ENCODE data around the gene CTIF.

CTIF gene

GRCh38 chr18:48612511-48612910, 73.7 kb downstream of the CTIF start:
- Histone ChIP-seq H3K36me3 (no peaks in the 10 kb centered on the region), H3K4me3 (ENCODE audit: low read depth, low read length) (no peak overlapping the region), H3K9me3 (no peaks in the 10 kb centered on the region), H3K4me1 (no peaks in the 10 kb centered on the region), H3K27me3 (no peaks in the 10 kb centered on the region)
- DNase-seq, result no peak
- no peak for TF ChIP-seq CTCF (IDR thresholded peaks at IDR 0.05; ENCODE audit: low read depth, low read length)

- no peak for DNase-seq
- Histone ChIP-seq H3K4me3 (ENCODE audit: low read depth, low read length) (no peak overlapping the region), H3K9me3 (no peaks in the 10 kb centered on the region), H3K27me3 (no peaks in the 10 kb centered on the region), H3K36me3 (no peaks in the 10 kb centered on the region), H3K4me1 (no peaks in the 10 kb centered on the region)
- TF ChIP-seq CTCF (IDR thresholded peaks at IDR 0.05; ENCODE audit: low read depth, low read length), result no peak
These were observed 74.1 kb downstream of the CTIF start for GRCh38 chr18:48612917-48613316.

GRCh38 chr18:48613589-48614404, 75.0 kb downstream of the CTIF start:
- Histone ChIP-seq H3K4me1 (no peaks in the 10 kb centered on the region), H3K4me3 (ENCODE audit: low read depth, low read length) (no peak overlapping the region), H3K27me3 (no peaks in the 10 kb centered on the region), H3K9me3 (no peaks in the 10 kb centered on the region), H3K36me3 (no peaks in the 10 kb centered on the region)
- DNase-seq, result peak; percentile 43
- TF ChIP-seq CTCF (IDR thresholded peaks at IDR 0.05; ENCODE audit: low read depth, low read length), result no peak

- no peak overlapping the region for H3K4me3 ChIP-seq (ENCODE audit: low read depth, low read length)
- no peak for TF ChIP-seq CTCF (IDR thresholded peaks at IDR 0.05; ENCODE audit: low read depth, low read length)
- no peaks in the 10 kb centered on the region for H3K36me3 ChIP-seq
- H3K9me3 ChIP-seq, result no peaks in the 10 kb centered on the region
- no peaks in the 10 kb centered on the region for H3K4me1 ChIP-seq
- H3K27me3 ChIP-seq, result no peaks in the 10 kb centered on the region
- DNase-seq, result no peak
These were observed 77.0 kb downstream of the CTIF start for GRCh38 chr18:48615566-48616401.

GRCh38 chr18:48616484-48617255, 77.8 kb downstream of the CTIF start:
- Histone ChIP-seq H3K9me3 (no peaks in the 10 kb centered on the region), H3K4me1 (no peaks in the 10 kb centered on the region), H3K4me3 (ENCODE audit: low read depth, low read length) (no peak overlapping the region), H3K27me3 (no peaks in the 10 kb centered on the region), H3K36me3 (no peaks in the 10 kb centered on the region)
- TF ChIP-seq CTCF (IDR thresholded peaks at IDR 0.05; ENCODE audit: low read depth, low read length), result no peak
- no peak for DNase-seq

Measured in BE2C (cell line).